K562 (cell line): ENCODE results near the gene INO80E. TPM values are rescaled to one million over a fixed set of nuclear protein-coding genes. Genes with fewer than 3 reads are reported as not detected.

Experiments
- ATAC-seq: fragments of 200-7000 bp; cut with Tn5 transposase; 3 replicates; pipeline ENCODE4 v1.9.1; 2020; ENCODE audit warnings: moderate library complexity
- BruUV-seq: library from RNA; stranded (reverse); fragments of 400-500 nt; replicated peaks from 2 replicates; lab custom pipeline; 2021; lab: Mats Ljungman, UMichigan
- CTCF ChIA-PET: fragments of 300-600 bp; formaldehyde crosslinking; extraction: SDS; loops from one replicate; lab custom pipeline; 2021; ENCODE audit warnings: low intra/inter-chr PET ratio; lab: Yijun Ruan, JAX
- POLR2A ChIA-PET: fragments of 300-600, 350-650 bp; sonication (Branson Sonifier 250); formaldehyde crosslinking; extraction: SDS; loops from one replicate; lab custom pipeline; 2021; ENCODE audit warnings: antibody characterized with exemption, inconsistent platforms; lab: Yijun Ruan, JAX
- DNase-seq, 4 experiments: peaks; one replicate each; pipeline versions ENCODE4 v3.0.0 to v3.0.0-alpha.2; 2011 to 2018; ENCODE audit warnings: low spot score in 3 of 4, mixed read lengths in 3 of 4; ENCODE audit errors: extremely low read depth in 1 of 4
- FAIRE-seq: peaks from 2 replicates; lab custom pipeline; 2011; peaks lifted over from hg19 to GRCh38; lab: Jason Lieb, UNC
- H2AFZ ChIP-seq: 2 replicates; pipeline ENCODE4 v1.6.0; 2011; ENCODE audit warnings: low read depth, low read length, control low read depth, inconsistent platforms
- H3K27ac ChIP-seq: fragments of 200-600 bp; 3 replicates; pipeline ENCODE4 v1.8.0; 2011; ENCODE audit warnings: low read depth, mild to moderate bottlenecking, control low read depth, inconsistent platforms, low read length, moderate library complexity, mixed read lengths; ENCODE audit errors: extremely low read depth
- H3K27me3 ChIP-seq, 2 experiments: fragments of 300-600 bp in 1 of 2; 2 replicates in 1 of 2; 3 replicates in 1 of 2; pipeline versions ENCODE4 v1.6.0 to v1.8.0; 2011; ENCODE audit warnings: inconsistent platforms in 2 of 2, low read length in 2 of 2, mild to moderate bottlenecking in 1 of 2, mixed read lengths in 1 of 2, moderate library complexity in 1 of 2; ENCODE audit not compliant: control insufficient read depth in 2 of 2, insufficient read depth in 2 of 2
- H3K36me3 ChIP-seq: fragments of 300-600 bp; 3 replicates; pipeline ENCODE4 v1.8.0; 2011; ENCODE audit warnings: mild to moderate bottlenecking, low read length, inconsistent platforms; ENCODE audit not compliant: control insufficient read depth, insufficient read depth
- H3K4me1 ChIP-seq, 2 experiments: fragments of 200-600 bp in 1 of 2; replicated peaks in 1 of 2; 2 replicates in 1 of 2; 3 replicates in 1 of 2; pipeline versions ENCODE4 v1.5.1 to v1.8.0; 2011; ENCODE audit warnings: inconsistent platforms in 2 of 2, low read length in 2 of 2, mild to moderate bottlenecking in 1 of 2, mixed read lengths in 1 of 2, moderate library complexity in 1 of 2; ENCODE audit not compliant: control insufficient read depth in 2 of 2, insufficient read depth in 2 of 2
- H3K4me2 ChIP-seq: 2 replicates; pipeline ENCODE4 v1.6.1; 2011; ENCODE audit warnings: low read length, control low read depth, inconsistent platforms, mixed read lengths; ENCODE audit not compliant: insufficient read depth
- H3K4me3 ChIP-seq: fragments of 200-600 bp; sonication (generic), shearing (Covaris generic); 2 replicates; pipeline ENCODE4 v1.5.1; 2016; ENCODE audit warnings: control low read depth, inconsistent platforms
- H3K79me2 ChIP-seq: fragments of 200-600 bp; 3 replicates; pipeline ENCODE4 v1.8.0; 2011; ENCODE audit warnings: low read length, inconsistent platforms; ENCODE audit not compliant: control insufficient read depth, insufficient read depth
- H3K9ac ChIP-seq, 2 experiments: 2 replicates each; pipeline versions ENCODE4 v1.6.0 to v1.6.1; 2011; ENCODE audit warnings: low read depth in 2 of 2, low read length in 2 of 2, control low read depth in 1 of 2, inconsistent platforms in 1 of 2, mild to moderate bottlenecking in 1 of 2, mixed read lengths in 1 of 2; ENCODE audit not compliant: insufficient read depth in 1 of 2
- H3K9me1 ChIP-seq: one replicate; pipeline ENCODE4 v1.6.0; 2011; ENCODE audit warnings: inconsistent platforms, mild to moderate bottlenecking, low read length, moderate library complexity; ENCODE audit not compliant: control insufficient read depth, insufficient read depth
- H3K9me3 ChIP-seq: replicated peaks from 2 replicates; pipeline ENCODE4 v1.5.1; 2011; ENCODE audit warnings: low read depth, low read length, inconsistent platforms; ENCODE audit not compliant: control insufficient read depth, insufficient read depth
- H4K20me1 ChIP-seq: replicated peaks from 2 replicates; pipeline ENCODE4 v1.6.1; 2011; ENCODE audit warnings: low read length, inconsistent platforms, mixed read lengths; ENCODE audit not compliant: control insufficient read depth, insufficient read depth
- ATF7 ChIP-seq: fragments of 450-650 bp; IDR thresholded peaks from 2 replicates; pipeline ENCODE4 v1.7.1; 2014; ENCODE audit warnings: mild to moderate bottlenecking, moderate library complexity
- BHLHE40 ChIP-seq: IDR thresholded peaks from 2 replicates; pipeline ENCODE4 v1.6.1; 2011; ENCODE audit warnings: low read length, improper control_type of control experiment
- CEBPB ChIP-seq: fragments of 450-650 bp; IDR thresholded peaks from 2 replicates; pipeline ENCODE4 v1.6.1; 2016; ENCODE audit warnings: missing genetic modification characterization, missing compliant biosample characterization
- CEBPG ChIP-seq, 3 experiments: fragments of 200-800 bp in 1 of 3; sonication (Bioruptor generic) in 1 of 3; sonication (generic) in 1 of 3; formaldehyde crosslinking in 1 of 3; IDR thresholded peaks in 2 of 3; conservative IDR thresholded peaks in 1 of 3; 2 replicates each; pipeline versions ENCODE4 v1.6.1 to v1.8.0; 2016 to 2022; ENCODE audit warnings: missing compliant biosample characterization in 2 of 3, missing genetic modification characterization in 2 of 3, mild to moderate bottlenecking in 1 of 3, missing genetic modification reagents in 1 of 3
- DMBX1 ChIP-seq: fragments of 250-450 bp; sonication (Bioruptor Pico); IDR thresholded peaks from 2 replicates; pipeline ENCODE4 v1.8.0; 2022; ENCODE audit warnings: inconsistent platforms, mild to moderate bottlenecking, moderate library complexity, borderline replicate concordance
- ESRRA ChIP-seq: fragments of 450-650 bp; IDR thresholded peaks from 2 replicates; pipeline ENCODE4 v1.6.1; 2014; ENCODE audit warnings: low read depth, mild to moderate bottlenecking, moderate library complexity, borderline replicate concordance
- HDAC1 ChIP-seq, 2 experiments: fragments of 450-650 bp; IDR thresholded peaks; 2 replicates each; pipeline ENCODE4 v1.6.1; 2016 to 2017; ENCODE audit warnings: inconsistent platforms in 1 of 2, mild to moderate bottlenecking in 1 of 2, moderate library complexity in 1 of 2
- HNRNPLL ChIP-seq: fragments of 200-400 bp; formaldehyde crosslinking; IDR thresholded peaks from 2 replicates; pipeline ENCODE4 v1.6.1; 2017; ENCODE audit warnings: low read length, low read depth, mild to moderate bottlenecking; ENCODE audit not compliant: poor library complexity, severe bottlenecking
- JUNB ChIP-seq: fragments of 450-650 bp; formaldehyde crosslinking; conservative IDR thresholded peaks from 2 replicates; pipeline ENCODE4 v1.4.0; 2020; ENCODE audit warnings: mild to moderate bottlenecking
- KLF10 ChIP-seq: fragments of 250-450 bp; sonication (Bioruptor Pico); IDR thresholded peaks from 2 replicates; pipeline ENCODE4 v1.6.1; 2021; ENCODE audit warnings: matching md5 sums
- MBD2 ChIP-seq: sonication (generic); IDR thresholded peaks from 2 replicates; pipeline ENCODE4 v1.6.1; 2016; ENCODE audit warnings: low read depth, borderline replicate concordance
- POLR2G ChIP-seq: fragments of 200-400 bp; formaldehyde crosslinking; IDR thresholded peaks from 2 replicates; pipeline ENCODE4 v1.6.1; 2017; ENCODE audit warnings: low read depth, mild to moderate bottlenecking, antibody characterized with exemption, low read length, moderate library complexity
- RBM25 ChIP-seq: fragments of 200-400 bp; formaldehyde crosslinking; IDR thresholded peaks from 2 replicates; pipeline ENCODE4 v1.6.1; 2018; ENCODE audit warnings: low read length, low read depth, moderate library complexity; ENCODE audit not compliant: severe bottlenecking
- SLC30A9 ChIP-seq: fragments of 250-450 bp; sonication (Bioruptor Pico); IDR thresholded peaks from 2 replicates; pipeline ENCODE4 v1.8.0; 2022; ENCODE audit warnings: mild to moderate bottlenecking, moderate library complexity
- THAP7 ChIP-seq: fragments of 250-450 bp; sonication (Bioruptor Pico); IDR thresholded peaks from 2 replicates; pipeline ENCODE4 v1.5.0; 2021
- THRAP3 ChIP-seq: fragments of 450-650 bp; IDR thresholded peaks from 2 replicates; pipeline ENCODE4 v1.6.1; 2016; ENCODE audit warnings: mild to moderate bottlenecking, inconsistent platforms, borderline replicate concordance
- USF2 ChIP-seq: sonication (generic); formaldehyde crosslinking; IDR thresholded peaks from 2 replicates; pipeline ENCODE4 v1.5.0; 2020; ENCODE audit warnings: missing genetic modification reagents
- ZBED1 ChIP-seq: IDR thresholded peaks from 2 replicates; pipeline ENCODE4 v1.6.1; 2014
- ZNF224 ChIP-seq: sonication (generic); formaldehyde crosslinking; IDR thresholded peaks from 2 replicates; pipeline ENCODE4 v1.8.0; 2022; ENCODE audit warnings: mild to moderate bottlenecking, missing genetic modification reagents
- ZNF311 ChIP-seq: fragments of 250-450 bp; sonication (Bioruptor Pico); IDR thresholded peaks from 2 replicates; pipeline ENCODE4 v1.4.0; 2020; ENCODE audit warnings: mild to moderate bottlenecking, moderate library complexity
- ZNF766 ChIP-seq: fragments of 200-800 bp; sonication (Bioruptor generic); conservative IDR thresholded peaks from 2 replicates; pipeline ENCODE4 v1.6.1; 2016; ENCODE audit warnings: missing genetic modification characterization, missing compliant biosample characterization
- WGBS: fragments of 100-300 bp; shearing (Covaris generic); methylation state at CpG from one replicate; pipeline ENCODE4 v1.1.6; 2016; ENCODE audit warnings: low coverage, mixed read lengths; ENCODE audit not compliant: insufficient coverage; ENCODE audit errors: missing lambda C conversion rate; 5-methylcytosine and 5-hydroxymethylcytosine counted together
- in situ Hi-C: fragments of 300-500 bp; cut with MboI; formaldehyde crosslinking; loops from 4 replicates; pipeline ENCODE4 v1.15.0; 2018; ENCODE audit warnings: inconsistent platforms, mixed read lengths
- intact Hi-C: fragments of 100-400 bp; cut with micrococcal nuclease; formaldehyde crosslinking; loops from 2 replicates; pipeline ENCODE4 v1.14.2; 2022
- polyA plus RNA-seq, 8 experiments: library from polyadenylated mRNA; depleted of rRNA in 4 of 8; stranded (reverse) in 5 of 8; unstranded in 3 of 8; fragments of >200 nt; fragmentation: Nextera tagmentation in 2 of 8; fragmentation: Illumina TruSeq in 1 of 8; extraction: Ambion mirVana in 2 of 8; extraction: Trizol in 1 of 8; gene quantifications; 2 replicates each; pipeline versions ENCODE4 v1.2.1 to v1.2.3, GENCODE V29; 2011 to 2014; ENCODE audit warnings: inconsistent platforms in 1 of 8, missing spikeins in 1 of 8
- total RNA-seq, 7 experiments: library from RNA; depleted of rRNA in 6 of 7; stranded (reverse); fragments of >200 nt in 6 of 7; fragmentation: Illumina TruSeq in 2 of 7; extraction: Trizol in 2 of 7; gene quantifications; 2 replicates each; pipeline versions ENCODE4 v1.2.1 to v1.2.3, GENCODE V29; 2011 to 2021; ENCODE audit warnings: low replicate concordance in 1 of 7
- TF ChIP-seq, protein P1 (sequence below): sonication (generic); formaldehyde crosslinking; IDR thresholded peaks from 2 replicates; pipeline ENCODE4 v1.9.0; 2022; ENCODE audit warnings: mild to moderate bottlenecking, missing genetic modification reagents

INO80E gene
- total and polyA plus RNA-seq, 9 of the 15 experiments (the other 6 are each of a cell fraction or from before 2014, with no cell fraction given): 0.31 to 102 (median 49.3) TPM

DNA sequence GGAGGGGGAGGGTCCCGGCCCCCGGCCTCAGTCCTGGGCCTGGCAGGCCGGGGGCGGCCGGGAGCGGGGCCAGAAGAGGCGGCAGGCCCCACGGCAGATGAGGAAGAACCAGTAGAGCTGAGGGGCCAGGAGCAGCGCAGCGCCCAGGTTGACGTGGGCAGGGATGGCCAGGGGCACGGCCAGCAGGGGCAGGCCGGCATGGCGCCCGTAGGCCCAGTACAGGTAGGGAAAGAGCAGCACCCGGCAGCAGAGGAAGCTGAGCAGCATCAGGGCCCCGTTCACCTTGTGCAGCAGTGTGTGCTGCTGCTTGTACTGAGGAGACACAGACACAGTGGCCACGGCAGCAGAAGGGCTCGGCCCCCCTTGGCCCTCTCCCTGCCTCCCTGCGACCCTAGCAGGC is 29.1 kb downstream of the INO80E start (continued):
- TF ChIP-seq RBM25: no peak
- TF ChIP-seq ZNF224: no peak

- H3K4me3 ChIP-seq: no peak overlapping the region
- no TSS peak for BruUV-seq
- 0% methylated on average over 4 of the region's 7 CpGs for WGBS
- TF ChIP-seq USF2 (CRISPR knock-in tag) (no peak), HDAC1 (IDR thresholded peaks at IDR 0.05) (no peak), POLR2G (no peak), MBD2 (no peak), KLF10 (CRISPR knock-in tag) (no peak), BHLHE40 (no peak), DMBX1 (CRISPR knock-in tag) (no peak), HNRNPLL (no peak), THAP7 (CRISPR knock-in tag) (no peak), CEBPG (CRISPR knock-in tag; IDR thresholded peaks at IDR 0.05) (no peak), CEBPG (tag; conservative IDR thresholded peaks at IDR 0.05 in 1 of 2, IDR thresholded peaks at IDR 0.05 in 1 of 2) (no peak), ZBED1 (no peak), JUNB (CRISPR knock-in tag) (no peak), CEBPB (no peak), SLC30A9 (CRISPR knock-in tag) (no peak), ATF7 (no peak), ESRRA (no peak), THRAP3 (no peak), ZNF766 (no peak), ZNF311 (CRISPR knock-in tag) (no peak)
- TF ChIP-seq, protein P1, sequence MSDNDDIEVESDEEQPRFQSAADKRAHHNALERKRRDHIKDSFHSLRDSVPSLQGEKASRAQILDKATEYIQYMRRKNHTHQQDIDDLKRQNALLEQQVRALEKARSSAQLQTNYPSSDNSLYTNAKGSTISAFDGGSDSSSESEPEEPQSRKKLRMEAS (CRISPR knock-in tag): no peak
- H3K9me1 ChIP-seq: peaks cover 4% of the 10 kb centered on the region
- H4K20me1 ChIP-seq: peaks cover 13% of the 10 kb centered on the region; the same call in 1 of the 2 replicates
- H3K9me3 ChIP-seq: no peaks in the 10 kb centered on the region
- FAIRE-seq (no peak), ATAC-seq (no peak), DNase-seq (no peak)
- peaks cover 17 to 74% of the 10 kb centered on the region in 2 experiments for H3K27me3 ChIP-seq
- no peaks in the 10 kb centered on the region for H3K79me2 ChIP-seq
- ChIA-PET POLR2A (no interaction called here), CTCF (no interaction called here)
- H3K27ac ChIP-seq: no peak overlapping the region
- in situ Hi-C loops: loop anchor here (10.0 kb wide), 1 partner anchor 331 kb away; no protein-coding TSS in a partner anchor
- no peak overlapping the region for H3K4me2 ChIP-seq
- intact Hi-C loops: loop anchor here (10.0 kb wide), 1 partner anchor 211 kb away; the partner anchor contains the start of genes PAGR1 and PRRT2
- H3K9ac ChIP-seq: no peak overlapping the region
- H3K4me1 ChIP-seq: peaks cover 0 to 33% of the 10 kb centered on the region in 2 experiments; a peak in 3 of 5 replicates
- H3K36me3 ChIP-seq: no peaks in the 10 kb centered on the region
- H2AFZ ChIP-seq: no peak overlapping the region
These were observed 29.5 kb downstream of the INO80E start for GRCh38 chr16:30025574-30025973.
